ENCODE data around the gene OR4F15.
"Not testable (repeated sequence)": the region's sequence is repeated elsewhere in the genome, so short reads cannot be mapped to it uniquely, and the experiment has no call there.

The OR4F15 gene

GRCh38 chr15:101811902-101812301 is at the start of gene OR4F15:
Gene OR4F15, plus strand, starts transcription at chr15:101812202. Its CDS starts 5,985 bp downstream, at chr15:101818187.
- no peak for DNase-seq

GRCh38 chr15:101764669-101765339 is 47.2 kb upstream of the OR4F15 start:
- not testable (repeated sequence) for DNase-seq

GRCh38 chr15:101765340-101765671 is 46.7 kb upstream of the OR4F15 start:
- DNase-seq, result not testable (repeated sequence)

GRCh38 chr15:101765772-101766456 is 46.1 kb upstream of the OR4F15 start:
- no peak for DNase-seq

GRCh38 chr15:101767083-101767640 is 44.8 kb upstream of the OR4F15 start:
- not testable (repeated sequence) for DNase-seq

GRCh38 chr15:101772921-101773320 is 39.1 kb upstream of the OR4F15 start:
- no peak for DNase-seq

- peak; percentile 19 for DNase-seq
These were observed 38.4 kb upstream of the OR4F15 start for GRCh38 chr15:101773496-101774100.

GRCh38 chr15:101775136-101775535 is 36.9 kb upstream of the OR4F15 start:
- no peak for DNase-seq

- not testable (repeated sequence) for DNase-seq
These were observed 33.4 kb upstream of the OR4F15 start for GRCh38 chr15:101778576-101778975.

GRCh38 chr15:101780225-101780624 is 31.8 kb upstream of the OR4F15 start:
- not testable (repeated sequence) for DNase-seq

GRCh38 chr15:101781928-101782327 is 30.1 kb upstream of the OR4F15 start:
- DNase-seq, result no peak

- no peak for DNase-seq
These were observed 27.4 kb upstream of the OR4F15 start for GRCh38 chr15:101784644-101785043.

GRCh38 chr15:101786422-101786821 is 25.6 kb upstream of the OR4F15 start:
- DNase-seq, result not testable (repeated sequence)

GRCh38 chr15:101788001-101788400 is 24.0 kb upstream of the OR4F15 start:
- DNase-seq, result not testable (repeated sequence)

GRCh38 chr15:101788503-101789269 is 23.3 kb upstream of the OR4F15 start:
- not testable (repeated sequence) for DNase-seq

GRCh38 chr15:101790748-101791147 is 21.3 kb upstream of the OR4F15 start:
- DNase-seq, result not testable (repeated sequence)

- not testable (repeated sequence) for DNase-seq
These were observed 18.0 kb upstream of the OR4F15 start for GRCh38 chr15:101793981-101794380.

- no peak for DNase-seq
These were observed 16.5 kb upstream of the OR4F15 start for GRCh38 chr15:101795455-101795854.

GRCh38 chr15:101799665-101800064 is 12.3 kb upstream of the OR4F15 start:
- DNase-seq, result no peak

- no peak for DNase-seq
These were observed 11.0 kb upstream of the OR4F15 start for GRCh38 chr15:101801048-101801447.

GRCh38 chr15:101803209-101803608 is 8.8 kb upstream of the OR4F15 start, which contains the start of gene OR4F6:
Gene OR4F6, plus strand, starts transcription at chr15:101803509. Its CDS starts 2,211 bp downstream, at chr15:101805720.
- no peak for DNase-seq

GRCh38 chr15:101803676-101804075 is 8.3 kb upstream of the OR4F15 start:
- DNase-seq, result no peak

GRCh38 chr15:101804375-101804774 is 7.6 kb upstream of the OR4F15 start:
- DNase-seq, result no peak

All from stimulated activated CD4-positive, alpha-beta T cell treated with anti-CD3 and anti-CD28 coated beads, Interleukin-15, amount 100 ng/mL, for 24 hours (primary cell).